ENCODE results near the gene ATF6. TPM values are rescaled to one million over a fixed set of nuclear protein-coding genes. Genes with fewer than 3 reads are reported as not detected.

The ATF6 gene
- total RNA-seq, 1 experiment from 2014 or later, result 35.3 TPM

DNA sequence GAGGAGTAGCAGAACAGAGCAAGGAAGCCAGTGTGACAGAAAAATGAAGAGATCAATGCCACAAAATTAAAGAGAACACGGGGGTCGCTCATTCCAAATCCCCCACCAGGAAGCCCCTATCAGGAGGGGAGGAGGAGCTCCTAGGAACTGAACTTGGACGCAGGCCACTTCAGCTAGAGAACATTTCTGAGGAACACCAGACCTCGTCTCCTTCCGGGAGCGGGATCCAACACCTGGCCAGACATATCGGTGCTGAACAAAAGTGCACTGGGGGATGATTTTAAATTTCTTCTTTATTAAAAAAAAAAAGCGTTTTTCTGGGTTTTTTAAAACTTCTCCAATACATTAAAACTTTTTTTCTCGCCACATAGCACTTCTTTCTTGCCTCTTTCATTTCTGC is 216.8 kb downstream of the ATF6 start:
- H3K4me1 Mint-ChIP-seq (ENCODE audit: low read depth, unreplicated experiment), result no peaks in the 10 kb centered on the region
- intact Hi-C loops (cut with micrococcal nuclease; ENCODE audit: unreplicated experiment), result no loop called here
- no peak overlapping the region for H3K27ac Mint-ChIP-seq (ENCODE audit: unreplicated experiment)
- CTCF ChIA-PET, result no interaction called here
- no TSS peak for BruUV-seq (replicated peaks)
- H3K4me3 Mint-ChIP-seq (ENCODE audit: low read depth, unreplicated experiment), result no peak overlapping the region
- H3K9me3 Mint-ChIP-seq (ENCODE audit: low read depth, unreplicated experiment), result no peaks in the 10 kb centered on the region
- H3K36me3 Mint-ChIP-seq (ENCODE audit: insufficient read depth, unreplicated experiment), result no peaks in the 10 kb centered on the region
- DNase-seq, result no peak
- TF ChIP-seq, protein P1, sequence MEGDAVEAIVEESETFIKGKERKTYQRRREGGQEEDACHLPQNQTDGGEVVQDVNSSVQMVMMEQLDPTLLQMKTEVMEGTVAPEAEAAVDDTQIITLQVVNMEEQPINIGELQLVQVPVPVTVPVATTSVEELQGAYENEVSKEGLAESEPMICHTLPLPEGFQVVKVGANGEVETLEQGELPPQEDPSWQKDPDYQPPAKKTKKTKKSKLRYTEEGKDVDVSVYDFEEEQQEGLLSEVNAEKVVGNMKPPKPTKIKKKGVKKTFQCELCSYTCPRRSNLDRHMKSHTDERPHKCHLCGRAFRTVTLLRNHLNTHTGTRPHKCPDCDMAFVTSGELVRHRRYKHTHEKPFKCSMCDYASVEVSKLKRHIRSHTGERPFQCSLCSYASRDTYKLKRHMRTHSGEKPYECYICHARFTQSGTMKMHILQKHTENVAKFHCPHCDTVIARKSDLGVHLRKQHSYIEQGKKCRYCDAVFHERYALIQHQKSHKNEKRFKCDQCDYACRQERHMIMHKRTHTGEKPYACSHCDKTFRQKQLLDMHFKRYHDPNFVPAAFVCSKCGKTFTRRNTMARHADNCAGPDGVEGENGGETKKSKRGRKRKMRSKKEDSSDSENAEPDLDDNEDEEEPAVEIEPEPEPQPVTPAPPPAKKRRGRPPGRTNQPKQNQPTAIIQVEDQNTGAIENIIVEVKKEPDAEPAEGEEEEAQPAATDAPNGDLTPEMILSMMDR (IDR thresholded peaks at IDR 0.05; ENCODE audit: unreplicated experiment), result no peak
- H3K27me3 Mint-ChIP-seq (ENCODE audit: unreplicated experiment), result peaks cover 69% of the 10 kb centered on the region

DNA sequence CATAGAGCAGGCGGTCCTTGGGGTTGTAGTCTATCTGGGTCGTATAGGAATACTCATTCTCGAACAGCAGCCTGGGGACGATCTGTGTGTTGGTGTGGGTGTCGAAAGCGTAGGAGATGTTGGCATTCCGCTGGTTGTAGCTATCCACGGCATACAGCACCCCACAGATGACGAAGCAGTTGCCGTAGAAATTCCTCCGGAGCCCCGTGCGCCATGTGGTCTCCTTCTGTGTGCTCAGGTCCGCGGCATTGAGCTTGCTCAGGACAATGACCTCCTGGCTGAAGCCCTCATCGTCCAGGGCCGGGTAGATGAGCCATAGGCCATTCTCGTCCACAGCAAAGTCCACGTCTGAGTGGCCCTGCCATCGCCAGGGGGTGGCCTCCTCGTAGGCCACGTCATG is 217.6 kb downstream of the ATF6 start:
- TF ChIP-seq, protein P1 (IDR thresholded peaks at IDR 0.05; ENCODE audit: unreplicated experiment), result no peak
- Mint-ChIP-seq H3K27me3 (ENCODE audit: unreplicated experiment) (peaks cover 75% of the 10 kb centered on the region), H3K9me3 (ENCODE audit: low read depth, unreplicated experiment) (no peaks in the 10 kb centered on the region), H3K4me3 (ENCODE audit: low read depth, unreplicated experiment) (no peak overlapping the region), H3K27ac (ENCODE audit: unreplicated experiment) (no peak overlapping the region), H3K36me3 (ENCODE audit: insufficient read depth, unreplicated experiment) (no peaks in the 10 kb centered on the region), H3K4me1 (ENCODE audit: low read depth, unreplicated experiment) (no peaks in the 10 kb centered on the region)
- CTCF ChIA-PET, result no interaction called here
- intact Hi-C loops (cut with micrococcal nuclease; ENCODE audit: unreplicated experiment), result no loop called here
- BruUV-seq (replicated peaks), result no TSS peak
- no peak for DNase-seq

DNA sequence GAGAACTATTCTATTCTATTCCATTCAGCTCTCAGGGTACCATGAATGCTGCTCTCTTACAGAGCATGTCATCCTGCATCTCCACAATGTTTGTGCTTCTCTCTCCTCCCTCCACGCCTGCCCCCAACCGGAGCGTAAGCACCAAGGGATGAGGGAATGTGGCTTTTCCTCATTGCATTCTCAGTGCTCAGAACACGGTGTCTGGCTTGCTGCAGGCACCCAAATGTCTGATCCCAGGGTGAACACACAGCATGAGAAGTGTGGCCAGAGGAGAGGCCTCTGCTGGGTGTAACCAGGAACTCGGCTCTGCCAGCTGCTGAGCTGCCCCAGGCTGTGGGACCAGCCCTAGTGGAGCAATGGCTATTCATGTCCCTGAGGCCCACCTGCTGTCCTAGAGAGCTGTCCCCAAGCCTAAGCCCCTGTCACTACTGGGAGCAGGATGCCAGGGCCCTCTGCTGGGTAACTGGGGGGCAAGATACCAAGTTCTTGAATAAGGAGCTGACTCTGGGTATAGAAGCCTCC is 219.2 kb downstream of the ATF6 start:
- no peak for DNase-seq
- Mint-ChIP-seq H3K4me1 (ENCODE audit: low read depth, unreplicated experiment) (no peaks in the 10 kb centered on the region), H3K4me3 (ENCODE audit: low read depth, unreplicated experiment) (no peak overlapping the region), H3K36me3 (ENCODE audit: insufficient read depth, unreplicated experiment) (no peaks in the 10 kb centered on the region), H3K9me3 (ENCODE audit: low read depth, unreplicated experiment) (no peaks in the 10 kb centered on the region), H3K27me3 (ENCODE audit: unreplicated experiment) (peaks cover 86% of the 10 kb centered on the region), H3K27ac (ENCODE audit: unreplicated experiment) (no peak overlapping the region)
- TF ChIP-seq, protein P1 (IDR thresholded peaks at IDR 0.05; ENCODE audit: unreplicated experiment), result no peak
- CTCF ChIA-PET, result interaction anchor here (0.5 kb wide), 1 partner anchor 45 kb away, joined by 3 read pairs; no protein-coding TSS in a partner anchor
- no TSS peak for BruUV-seq (replicated peaks)
- intact Hi-C loops (cut with micrococcal nuclease; ENCODE audit: unreplicated experiment), result no loop called here

DNA sequence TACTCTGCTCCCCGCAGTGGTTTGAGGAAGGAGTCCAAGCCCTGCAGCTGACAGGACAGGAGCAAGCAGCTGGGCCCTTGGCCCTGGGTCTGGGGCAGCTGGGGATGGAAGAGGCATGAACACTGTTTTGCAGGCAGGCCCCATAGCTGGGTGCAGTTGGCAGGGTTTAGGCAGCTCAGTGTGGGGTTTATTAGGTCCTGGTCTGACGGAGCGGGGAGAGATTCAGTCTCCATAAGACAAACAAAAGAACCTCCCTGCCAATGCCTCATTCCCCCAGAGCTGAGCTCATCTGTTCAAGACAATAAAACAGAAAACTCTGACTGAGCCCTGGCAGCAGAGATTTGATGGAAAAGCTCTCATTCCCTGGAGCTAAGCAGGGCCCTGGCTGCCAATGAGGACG is 220.2 kb downstream of the ATF6 start:
- Mint-ChIP-seq H3K4me3 (ENCODE audit: low read depth, unreplicated experiment) (no peak overlapping the region), H3K9me3 (ENCODE audit: low read depth, unreplicated experiment) (no peaks in the 10 kb centered on the region), H3K27me3 (ENCODE audit: unreplicated experiment) (peaks cover 78% of the 10 kb centered on the region), H3K36me3 (ENCODE audit: insufficient read depth, unreplicated experiment) (no peaks in the 10 kb centered on the region), H3K27ac (ENCODE audit: unreplicated experiment) (no peak overlapping the region), H3K4me1 (ENCODE audit: low read depth, unreplicated experiment) (no peaks in the 10 kb centered on the region)
- CTCF ChIA-PET, result no interaction called here
- DNase-seq, result no peak
- no TSS peak for BruUV-seq (replicated peaks)
- TF ChIP-seq, protein P1 (IDR thresholded peaks at IDR 0.05; ENCODE audit: unreplicated experiment), result no peak
- intact Hi-C loops (cut with micrococcal nuclease; ENCODE audit: unreplicated experiment), result no loop called here

Measured in Calu3 (cell line).